K562 (cell line): Measurements from ENCODE around the gene ST3GAL3. TPM values are rescaled to one million over a fixed set of nuclear protein-coding genes. Genes with fewer than 3 reads are reported as not detected.

Source experiments
- CAMTA2 ChIP-seq: fragments of 250-450 bp; sonication (Bioruptor Pico); conservative IDR thresholded peaks from 2 replicates; pipeline ENCODE4 v1.5.1; 2022
- EWSR1 ChIP-seq: fragments of 450-650 bp; IDR thresholded peaks from 2 replicates; pipeline ENCODE4 v1.6.1; 2018; ENCODE audit warnings: borderline replicate concordance, mild to moderate bottlenecking, low read depth, moderate library complexity; ENCODE audit not compliant: partially characterized antibody
- HNRNPLL ChIP-seq: fragments of 200-400 bp; formaldehyde crosslinking; IDR thresholded peaks from 2 replicates; pipeline ENCODE4 v1.6.1; 2017; ENCODE audit warnings: low read length, low read depth, mild to moderate bottlenecking; ENCODE audit not compliant: poor library complexity, severe bottlenecking
- NR1H2 ChIP-seq: sonication (generic); formaldehyde crosslinking; IDR thresholded peaks from 2 replicates; pipeline ENCODE4 v1.4.0; 2020; ENCODE audit warnings: mild to moderate bottlenecking, missing genetic modification reagents
- RBBP5 ChIP-seq: fragments of 200-600 bp; sonication (generic); IDR thresholded peaks from 2 replicates; pipeline ENCODE4 v1.6.1; 2012; ENCODE audit warnings: borderline replicate concordance, mild to moderate bottlenecking, low read length, control low read depth, inconsistent platforms; ENCODE audit not compliant: insufficient read depth, poor library complexity, severe bottlenecking
- THRAP3 ChIP-seq: fragments of 450-650 bp; IDR thresholded peaks from 2 replicates; pipeline ENCODE4 v1.6.1; 2016; ENCODE audit warnings: mild to moderate bottlenecking, inconsistent platforms, borderline replicate concordance
- USF2 ChIP-seq: sonication (generic); formaldehyde crosslinking; IDR thresholded peaks from 2 replicates; pipeline ENCODE4 v1.5.0; 2020; ENCODE audit warnings: missing genetic modification reagents
- ZFP30 ChIP-seq: fragments of 250-450 bp; sonication (Bioruptor Pico); IDR thresholded peaks from 2 replicates; pipeline ENCODE4 v1.8.0; 2022; ENCODE audit warnings: moderate library complexity, mild to moderate bottlenecking, inconsistent platforms, borderline replicate concordance
- ZNF124 ChIP-seq: sonication (generic); formaldehyde crosslinking; IDR thresholded peaks from 2 replicates; pipeline ENCODE4 v1.8.1; 2022; ENCODE audit warnings: missing genetic modification reagents
- ZNF398 ChIP-seq: fragments of 250-450 bp; sonication (Bioruptor Pico); IDR thresholded peaks from 2 replicates; pipeline ENCODE4 v1.8.0; 2021; ENCODE audit warnings: moderate library complexity, mild to moderate bottlenecking, inconsistent platforms
- polyA plus RNA-seq, 8 experiments: library from polyadenylated mRNA; depleted of rRNA in 4 of 8; stranded (reverse) in 5 of 8; unstranded in 3 of 8; fragments of >200 nt; fragmentation: Nextera tagmentation in 2 of 8; fragmentation: Illumina TruSeq in 1 of 8; extraction: Ambion mirVana in 2 of 8; extraction: Trizol in 1 of 8; gene quantifications; 2 replicates each; pipeline versions ENCODE4 v1.2.1 to v1.2.3, GENCODE V29; 2011 to 2014; ENCODE audit warnings: inconsistent platforms in 1 of 8, missing spikeins in 1 of 8
- total RNA-seq, 7 experiments: library from RNA; depleted of rRNA in 6 of 7; stranded (reverse); fragments of >200 nt in 6 of 7; fragmentation: Illumina TruSeq in 2 of 7; extraction: Trizol in 2 of 7; gene quantifications; 2 replicates each; pipeline versions ENCODE4 v1.2.1 to v1.2.3, GENCODE V29; 2011 to 2021; ENCODE audit warnings: low replicate concordance in 1 of 7
- TF ChIP-seq, protein P1 (sequence below), 2 experiments: fragments of 250-450 bp in 1 of 2; fragments of 450-650 bp in 1 of 2; sonication (Bioruptor Pico) in 1 of 2; IDR thresholded peaks; 2 replicates each; pipeline versions ENCODE4 v1.6.1 to v1.8.0; 2016 to 2021; ENCODE audit warnings: mild to moderate bottlenecking in 2 of 2, moderate library complexity in 2 of 2, missing compliant biosample characterization in 1 of 2, missing genetic modification characterization in 1 of 2
- TF ChIP-seq, protein P2 (sequence below), 2 experiments: fragments of 450-650 bp in 1 of 2; IDR thresholded peaks; 2 replicates each; pipeline ENCODE4 v1.6.1; 2011 to 2017; ENCODE audit warnings: low read depth in 2 of 2, antibody characterized with exemption in 1 of 2, borderline replicate concordance in 1 of 2, low read length in 1 of 2, mild to moderate bottlenecking in 1 of 2, mixed read lengths in 1 of 2; ENCODE audit not compliant: control insufficient read depth in 1 of 2
- TF ChIP-seq, protein P3 (sequence below): fragments of 450-650 bp; conservative IDR thresholded peaks from 2 replicates; pipeline ENCODE4 v1.6.1; 2016; ENCODE audit warnings: missing genetic modification characterization, low read depth, mild to moderate bottlenecking, control low read depth, missing compliant biosample characterization
- TF ChIP-seq, protein P4 (sequence below): fragments of 450-650 bp; IDR thresholded peaks from 2 replicates; pipeline ENCODE4 v1.6.1; 2016; ENCODE audit warnings: borderline replicate concordance

The ST3GAL3 gene
- total and polyA plus RNA-seq, 9 of the 15 experiments (the other 6 are each of a cell fraction or from before 2014, with no cell fraction given) = 1.2 to 18.9 (median 11.0) TPM

- TF ChIP-seq, protein P1, sequence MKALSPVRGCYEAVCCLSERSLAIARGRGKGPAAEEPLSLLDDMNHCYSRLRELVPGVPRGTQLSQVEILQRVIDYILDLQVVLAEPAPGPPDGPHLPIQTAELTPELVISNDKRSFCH (CRISPR knock-in tag; IDR thresholded peaks at IDR 0.05) = no peak
- TF ChIP-seq, protein P1 (tag; IDR thresholded peaks at IDR 0.05) = no peak
- TF ChIP-seq, protein P2, sequence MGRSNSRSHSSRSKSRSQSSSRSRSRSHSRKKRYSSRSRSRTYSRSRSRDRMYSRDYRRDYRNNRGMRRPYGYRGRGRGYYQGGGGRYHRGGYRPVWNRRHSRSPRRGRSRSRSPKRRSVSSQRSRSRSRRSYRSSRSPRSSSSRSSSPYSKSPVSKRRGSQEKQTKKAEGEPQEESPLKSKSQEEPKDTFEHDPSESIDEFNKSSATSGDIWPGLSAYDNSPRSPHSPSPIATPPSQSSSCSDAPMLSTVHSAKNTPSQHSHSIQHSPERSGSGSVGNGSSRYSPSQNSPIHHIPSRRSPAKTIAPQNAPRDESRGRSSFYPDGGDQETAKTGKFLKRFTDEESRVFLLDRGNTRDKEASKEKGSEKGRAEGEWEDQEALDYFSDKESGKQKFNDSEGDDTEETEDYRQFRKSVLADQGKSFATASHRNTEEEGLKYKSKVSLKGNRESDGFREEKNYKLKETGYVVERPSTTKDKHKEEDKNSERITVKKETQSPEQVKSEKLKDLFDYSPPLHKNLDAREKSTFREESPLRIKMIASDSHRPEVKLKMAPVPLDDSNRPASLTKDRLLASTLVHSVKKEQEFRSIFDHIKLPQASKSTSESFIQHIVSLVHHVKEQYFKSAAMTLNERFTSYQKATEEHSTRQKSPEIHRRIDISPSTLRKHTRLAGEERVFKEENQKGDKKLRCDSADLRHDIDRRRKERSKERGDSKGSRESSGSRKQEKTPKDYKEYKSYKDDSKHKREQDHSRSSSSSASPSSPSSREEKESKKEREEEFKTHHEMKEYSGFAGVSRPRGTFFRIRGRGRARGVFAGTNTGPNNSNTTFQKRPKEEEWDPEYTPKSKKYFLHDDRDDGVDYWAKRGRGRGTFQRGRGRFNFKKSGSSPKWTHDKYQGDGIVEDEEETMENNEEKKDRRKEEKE (IDR thresholded peaks at IDR 0.05; ENCODE audit: borderline replicate concordance in 1 of 2, control insufficient read depth in 1 of 2, low read depth in 2 of 2, low read length in 1 of 2) = no peak
- no peak for TF ChIP-seq ZFP30 (CRISPR knock-in tag)
- TF ChIP-seq RBBP5 = peak; percentile 44
- no peak for TF ChIP-seq ZNF124 (CRISPR knock-in tag)
- no peak for TF ChIP-seq EWSR1
- no peak for TF ChIP-seq CAMTA2
- no peak for TF ChIP-seq NR1H2 (CRISPR knock-in tag)
- TF ChIP-seq USF2 (CRISPR knock-in tag) = peak; percentile 71
- peak; percentile 30 for TF ChIP-seq HNRNPLL
- TF ChIP-seq THRAP3 = no peak
- TF ChIP-seq, protein P3, sequence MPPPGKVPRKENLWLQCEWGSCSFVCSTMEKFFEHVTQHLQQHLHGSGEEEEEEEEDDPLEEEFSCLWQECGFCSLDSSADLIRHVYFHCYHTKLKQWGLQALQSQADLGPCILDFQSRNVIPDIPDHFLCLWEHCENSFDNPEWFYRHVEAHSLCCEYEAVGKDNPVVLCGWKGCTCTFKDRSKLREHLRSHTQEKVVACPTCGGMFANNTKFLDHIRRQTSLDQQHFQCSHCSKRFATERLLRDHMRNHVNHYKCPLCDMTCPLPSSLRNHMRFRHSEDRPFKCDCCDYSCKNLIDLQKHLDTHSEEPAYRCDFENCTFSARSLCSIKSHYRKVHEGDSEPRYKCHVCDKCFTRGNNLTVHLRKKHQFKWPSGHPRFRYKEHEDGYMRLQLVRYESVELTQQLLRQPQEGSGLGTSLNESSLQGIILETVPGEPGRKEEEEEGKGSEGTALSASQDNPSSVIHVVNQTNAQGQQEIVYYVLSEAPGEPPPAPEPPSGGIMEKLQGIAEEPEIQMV (tag) = no peak
- TF ChIP-seq ZNF398 (CRISPR knock-in tag) = no peak
- TF ChIP-seq, protein P4, sequence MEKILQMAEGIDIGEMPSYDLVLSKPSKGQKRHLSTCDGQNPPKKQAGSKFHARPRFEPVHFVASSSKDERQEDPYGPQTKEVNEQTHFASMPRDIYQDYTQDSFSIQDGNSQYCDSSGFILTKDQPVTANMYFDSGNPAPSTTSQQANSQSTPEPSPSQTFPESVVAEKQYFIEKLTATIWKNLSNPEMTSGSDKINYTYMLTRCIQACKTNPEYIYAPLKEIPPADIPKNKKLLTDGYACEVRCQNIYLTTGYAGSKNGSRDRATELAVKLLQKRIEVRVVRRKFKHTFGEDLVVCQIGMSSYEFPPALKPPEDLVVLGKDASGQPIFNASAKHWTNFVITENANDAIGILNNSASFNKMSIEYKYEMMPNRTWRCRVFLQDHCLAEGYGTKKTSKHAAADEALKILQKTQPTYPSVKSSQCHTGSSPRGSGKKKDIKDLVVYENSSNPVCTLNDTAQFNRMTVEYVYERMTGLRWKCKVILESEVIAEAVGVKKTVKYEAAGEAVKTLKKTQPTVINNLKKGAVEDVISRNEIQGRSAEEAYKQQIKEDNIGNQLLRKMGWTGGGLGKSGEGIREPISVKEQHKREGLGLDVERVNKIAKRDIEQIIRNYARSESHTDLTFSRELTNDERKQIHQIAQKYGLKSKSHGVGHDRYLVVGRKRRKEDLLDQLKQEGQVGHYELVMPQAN = peak; percentile 100
These were observed 262.6 kb downstream of the ST3GAL3 start, which contains the start of gene DPH2 (continued) for GRCh38 chr1:43969746-43970466.
